ENCODE measurements around the gene BAIAP2.

DNA sequence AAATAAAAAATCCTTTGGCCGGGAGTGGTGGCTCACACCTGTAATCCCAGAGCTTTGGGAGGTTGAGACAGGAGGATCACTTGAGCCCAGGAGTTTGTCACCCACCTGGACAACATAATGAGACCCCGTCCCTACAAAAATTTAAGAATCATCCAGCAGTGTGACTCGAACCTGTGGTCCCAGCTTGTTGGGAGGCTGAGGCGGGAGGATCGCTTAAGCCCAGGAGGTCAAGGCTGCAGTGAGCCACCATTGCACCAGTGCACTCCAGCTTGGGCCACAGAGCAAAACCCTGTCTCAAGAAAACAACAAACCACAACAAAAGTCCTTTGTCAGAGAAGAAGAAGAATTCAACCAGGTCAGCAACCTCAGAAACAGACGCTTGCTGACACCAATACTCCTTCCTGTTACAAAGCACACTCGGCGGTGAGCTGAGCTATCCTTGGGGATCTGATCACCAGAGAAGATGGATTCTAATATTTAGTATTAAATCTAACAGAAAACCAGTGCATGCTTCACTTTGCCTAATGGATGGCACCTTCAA, 117.4 kb downstream of the BAIAP2 start:
- TF ChIP-seq TEAD4 (IDR thresholded peaks at IDR 0.05), result no peak
- TF ChIP-seq MAX (IDR thresholded peaks at IDR 0.05), result no peak
- no peak for TF ChIP-seq TAF1 (IDR thresholded peaks at IDR 0.05; ENCODE audit: low read depth)
- no peak for TF ChIP-seq TCF12 (IDR thresholded peaks at IDR 0.05; ENCODE audit: low read depth)
- TF ChIP-seq EP300 (IDR thresholded peaks at IDR 0.05; ENCODE audit: borderline replicate concordance), result no peak
- TF ChIP-seq CEBPB (IDR thresholded peaks at IDR 0.05), result no peak
- no peak for TF ChIP-seq USF1 (IDR thresholded peaks at IDR 0.05)
- TF ChIP-seq RAD21 (IDR thresholded peaks at IDR 0.05; ENCODE audit: low read depth), result no peak
- TF ChIP-seq EGR1 (IDR thresholded peaks at IDR 0.05), result no peak
- TF ChIP-seq ZBTB7A (IDR thresholded peaks at IDR 0.05; ENCODE audit: low read depth), result no peak
- no peak for TF ChIP-seq REST (IDR thresholded peaks at IDR 0.05; ENCODE audit: low read depth)
- TF ChIP-seq YY1 (IDR thresholded peaks at IDR 0.05; ENCODE audit: low read depth), result no peak
- TF ChIP-seq CREB1 (IDR thresholded peaks at IDR 0.05; ENCODE audit: low read depth), result no peak
- TF ChIP-seq FOXM1 (IDR thresholded peaks at IDR 0.05; ENCODE audit: borderline replicate concordance, low read depth), result no peak

Data from Ishikawa (cell line).